GM19035 (cell line): ENCODE data around the gene GRK6.

Experiments
- ATAC-seq: cut with Tn5 transposase; IDR thresholded peaks from one replicate; pipeline ENCODE4 v1.9.1; 2021; ENCODE audit not compliant: unreplicated experiment

Gene GRK6

DNA sequence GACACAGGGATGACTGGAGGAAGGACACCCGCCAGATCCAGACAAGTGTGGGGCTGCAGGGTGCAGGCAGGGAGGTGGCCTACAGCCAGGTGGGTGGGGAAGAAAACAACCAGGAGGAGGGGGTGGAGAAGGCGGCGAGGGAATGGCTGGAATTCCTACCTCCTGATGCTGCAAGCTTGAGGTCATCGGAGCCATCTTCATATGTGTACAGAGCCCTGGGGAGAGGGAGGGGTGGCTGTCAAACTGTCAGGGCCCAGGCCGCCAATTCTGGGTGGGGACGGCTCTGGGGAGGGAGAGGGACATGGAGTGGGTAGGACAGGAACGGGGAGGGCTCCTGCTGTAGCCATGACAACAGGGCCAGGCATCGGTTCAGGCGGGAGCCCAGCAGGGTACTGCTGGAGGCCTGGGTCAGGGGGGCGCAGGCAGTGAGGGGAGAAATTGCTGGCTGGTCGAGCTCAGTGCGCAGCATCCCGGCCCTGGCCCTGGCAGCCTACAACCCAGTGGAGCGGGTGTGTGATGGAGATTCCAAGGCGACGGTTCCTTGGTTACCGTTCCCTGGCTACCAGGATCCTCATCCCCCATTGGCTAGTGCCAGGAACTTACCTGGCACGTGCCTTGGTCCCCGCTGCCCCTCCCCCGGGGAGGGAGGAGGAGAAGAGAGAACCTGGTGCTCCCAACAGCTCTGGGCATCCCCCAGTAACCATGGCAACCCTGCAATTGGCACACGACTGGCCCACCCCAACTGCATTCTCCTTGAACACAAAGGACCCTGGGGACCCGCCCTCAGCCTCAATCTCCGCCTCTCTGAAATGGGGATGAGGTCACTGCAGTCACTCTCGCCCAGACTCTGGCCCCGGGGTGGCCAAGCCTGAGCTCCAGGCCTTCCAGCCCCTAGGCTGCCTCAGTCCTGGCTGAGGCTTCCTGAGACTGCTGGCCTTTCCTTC, 42.5 kb downstream of the GRK6 start:
- no peak for ATAC-seq

DNA sequence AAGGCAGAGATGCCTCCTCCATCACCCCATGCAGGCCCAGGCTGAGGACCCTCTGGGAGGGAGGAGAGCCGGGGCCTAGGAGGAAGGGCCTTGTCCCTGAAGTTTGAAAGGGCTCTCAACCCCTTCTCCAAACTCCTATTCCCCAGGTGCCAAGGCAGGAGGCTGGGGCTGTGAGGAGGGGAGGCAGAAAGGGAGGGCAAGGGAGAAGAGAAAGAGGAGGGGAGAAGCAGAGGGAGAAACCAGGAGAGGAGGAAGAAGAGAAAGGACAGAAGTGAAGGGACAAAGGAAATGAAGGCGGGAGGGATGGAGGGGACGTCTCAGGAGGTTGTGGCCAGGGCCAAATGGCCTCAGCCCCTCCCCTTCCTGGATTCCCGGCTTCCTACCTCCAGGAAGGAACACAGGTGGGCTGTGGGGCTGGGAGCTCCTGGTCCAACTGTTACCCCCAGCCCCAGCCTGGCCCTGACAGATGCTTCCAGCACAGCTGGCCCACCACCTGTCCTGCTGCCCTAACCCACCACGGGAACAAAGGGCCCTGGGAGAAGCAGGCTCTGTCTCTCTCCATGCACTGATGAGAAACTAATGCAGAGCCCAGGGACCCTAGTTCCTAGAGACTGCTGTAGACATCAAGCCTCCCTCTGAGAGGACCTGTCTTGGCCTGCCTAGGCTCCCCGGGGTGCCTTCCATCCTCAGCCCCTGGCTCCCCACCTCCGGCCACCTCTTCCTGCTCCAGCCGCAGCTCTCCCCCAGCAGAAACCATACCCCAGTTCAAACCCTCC, 43.5 kb downstream of the GRK6 start:
- ATAC-seq = no peak

DNA sequence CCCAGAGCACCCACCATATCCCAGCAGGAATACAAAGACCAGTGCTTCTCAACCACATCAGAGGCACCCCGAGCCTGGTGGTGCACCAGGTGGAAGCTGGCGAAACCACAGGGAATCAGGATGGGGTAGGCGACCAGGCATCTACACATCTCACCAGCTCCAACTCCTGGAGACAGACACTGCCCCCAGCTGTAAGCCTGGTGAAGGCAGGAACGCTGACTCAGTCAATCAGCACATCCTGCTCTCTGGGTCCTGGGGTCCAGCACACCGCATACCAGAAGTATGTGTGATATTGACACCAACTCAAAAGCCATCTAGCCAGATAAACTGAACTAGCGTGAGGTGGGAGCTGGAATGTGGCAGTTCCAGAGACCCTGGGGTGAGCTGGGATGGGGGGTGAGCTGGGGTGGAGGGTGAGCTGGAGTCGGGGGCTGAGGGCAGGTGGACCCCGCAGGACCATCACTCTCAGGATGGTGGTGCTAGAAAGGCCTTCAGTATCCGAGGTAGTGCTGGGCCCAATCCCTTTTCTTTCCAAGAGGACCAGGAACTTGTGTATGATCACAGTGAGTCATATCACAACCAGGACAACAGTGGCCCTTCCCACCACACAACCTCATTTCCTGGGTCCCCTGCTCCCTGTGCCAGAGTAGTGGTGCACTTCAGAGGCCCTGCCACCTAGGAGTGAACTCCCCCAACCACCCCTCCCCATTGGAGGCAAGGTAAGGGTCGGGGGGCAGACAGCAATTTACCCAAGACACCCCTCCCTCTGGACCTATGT, 44.5 kb downstream of the GRK6 start:
- ATAC-seq = no peak

DNA sequence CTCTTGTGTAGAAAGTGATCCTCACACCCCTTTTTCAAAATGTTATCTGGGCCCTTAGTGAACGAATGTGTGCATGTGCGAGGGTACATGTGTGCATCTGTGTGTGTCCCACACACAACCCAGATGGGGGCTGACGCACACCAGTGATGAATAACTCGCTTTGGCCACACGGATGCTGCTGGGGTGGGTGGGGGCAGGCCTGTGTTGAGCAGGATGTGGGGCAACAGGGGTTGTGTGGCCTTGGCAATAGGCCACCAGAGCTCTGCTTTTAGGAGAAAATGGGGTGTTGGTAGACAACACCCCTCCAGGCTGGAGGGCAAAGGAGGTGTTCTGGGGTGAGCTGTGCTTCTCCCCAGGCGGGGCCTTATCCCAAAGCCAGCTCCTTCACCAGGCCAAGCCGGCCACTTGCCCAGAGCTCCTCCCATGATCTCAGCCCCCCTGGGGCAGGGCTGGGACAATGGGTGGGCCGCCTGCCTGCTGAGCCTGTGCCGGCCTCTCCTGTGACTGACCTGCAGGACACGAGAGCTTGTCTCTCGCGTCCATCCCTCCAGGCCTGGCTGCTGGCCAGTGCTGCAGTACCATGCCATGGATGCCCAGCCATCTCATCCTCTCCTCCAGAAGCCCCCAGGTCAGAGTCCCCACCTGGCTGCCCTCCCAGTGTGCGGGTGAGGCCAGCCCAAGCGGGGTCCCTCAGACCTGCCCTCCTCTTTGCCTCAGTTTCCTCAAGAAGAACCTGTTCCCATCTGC, 45.3 kb downstream of the GRK6 start:
- ATAC-seq = no peak

DNA sequence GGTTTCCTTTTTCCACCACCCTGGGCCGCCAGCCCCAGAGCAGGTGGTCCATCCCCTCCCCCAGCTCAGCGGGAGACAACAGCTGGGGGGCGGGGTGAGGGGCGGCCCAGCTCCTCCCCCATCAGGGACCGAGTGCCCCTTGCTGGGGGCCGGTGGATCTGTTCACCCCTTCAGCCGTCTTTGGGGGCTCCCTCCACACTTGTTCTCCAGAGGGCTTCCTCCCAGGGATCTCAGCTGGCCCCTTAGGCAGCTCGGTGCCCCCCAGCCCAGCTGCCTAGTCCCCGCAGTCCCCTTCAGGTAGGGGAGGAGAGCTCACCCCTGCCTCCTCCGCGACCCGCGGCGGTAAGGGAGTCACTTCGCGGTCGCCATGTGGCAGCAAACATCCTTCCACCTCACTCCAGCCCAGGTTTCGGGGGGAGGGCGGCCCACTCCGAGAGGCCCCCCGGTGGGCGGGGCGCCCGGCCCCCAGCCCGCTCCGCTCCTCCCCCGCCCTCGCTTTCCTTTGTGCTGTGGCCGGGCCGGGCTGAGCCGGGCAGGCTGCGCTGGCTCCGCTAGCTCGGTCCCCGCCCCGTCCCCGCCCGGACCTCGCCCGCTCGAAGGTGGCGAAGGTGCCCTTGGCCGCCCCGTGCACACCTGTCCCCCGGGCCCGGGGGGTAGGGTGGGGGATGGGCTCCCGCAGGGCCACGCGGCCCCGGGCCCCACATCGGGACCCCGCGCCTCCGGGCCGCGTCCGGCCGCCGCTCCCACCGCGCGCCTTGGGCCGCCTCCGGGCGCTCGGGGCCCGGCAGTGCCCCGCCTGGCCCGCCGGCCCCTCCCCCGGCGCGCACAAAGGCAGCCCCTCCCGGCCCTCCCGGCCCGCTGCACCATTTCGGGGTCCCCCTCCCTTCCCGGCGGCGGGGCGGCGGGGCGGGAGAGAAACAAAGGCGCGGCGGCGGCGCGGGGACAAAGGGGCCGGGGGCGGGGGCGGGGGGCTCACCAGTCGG, 46.3 kb downstream of the GRK6 start:
- no peak for ATAC-seq

DNA sequence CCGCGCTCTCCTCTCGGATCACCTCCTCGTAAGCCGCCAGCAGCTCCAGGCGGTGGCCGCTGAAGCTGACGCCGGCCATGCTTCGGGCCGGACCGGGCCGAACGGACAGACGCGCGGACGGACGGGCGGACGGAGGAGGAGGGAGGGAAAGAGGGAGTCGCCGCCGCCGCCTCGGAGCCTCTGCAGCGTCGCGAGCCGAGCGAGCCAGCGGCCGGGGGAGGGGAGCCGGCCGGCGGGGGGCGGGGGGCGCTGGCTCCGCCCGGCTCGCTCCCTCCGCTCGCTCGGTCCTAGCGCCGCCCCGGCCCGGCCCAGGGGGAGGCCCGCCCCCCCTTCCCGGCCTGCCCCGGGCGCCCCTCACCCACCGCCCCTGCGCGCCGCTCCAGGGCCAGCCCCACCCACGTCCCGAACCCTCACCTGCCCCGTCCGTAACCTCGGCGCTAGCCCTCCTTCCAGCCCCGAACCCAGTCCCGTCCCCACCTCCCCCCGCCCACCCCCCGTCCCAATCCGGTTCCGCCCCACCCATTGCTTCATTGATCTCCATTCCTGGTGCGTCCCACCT, 47.0 kb downstream of the GRK6 start, which contains the start of gene DBN1:
TSS of gene DBN1 (minus strand) at position 192 of the 559 bp plus-strand sequence. CDS start at position 79, 113 bp downstream.
- no peak for ATAC-seq

GRCh38 chr5:177474002-177474476, 47.6 kb downstream of the GRK6 start:
- no peak for ATAC-seq

DNA sequence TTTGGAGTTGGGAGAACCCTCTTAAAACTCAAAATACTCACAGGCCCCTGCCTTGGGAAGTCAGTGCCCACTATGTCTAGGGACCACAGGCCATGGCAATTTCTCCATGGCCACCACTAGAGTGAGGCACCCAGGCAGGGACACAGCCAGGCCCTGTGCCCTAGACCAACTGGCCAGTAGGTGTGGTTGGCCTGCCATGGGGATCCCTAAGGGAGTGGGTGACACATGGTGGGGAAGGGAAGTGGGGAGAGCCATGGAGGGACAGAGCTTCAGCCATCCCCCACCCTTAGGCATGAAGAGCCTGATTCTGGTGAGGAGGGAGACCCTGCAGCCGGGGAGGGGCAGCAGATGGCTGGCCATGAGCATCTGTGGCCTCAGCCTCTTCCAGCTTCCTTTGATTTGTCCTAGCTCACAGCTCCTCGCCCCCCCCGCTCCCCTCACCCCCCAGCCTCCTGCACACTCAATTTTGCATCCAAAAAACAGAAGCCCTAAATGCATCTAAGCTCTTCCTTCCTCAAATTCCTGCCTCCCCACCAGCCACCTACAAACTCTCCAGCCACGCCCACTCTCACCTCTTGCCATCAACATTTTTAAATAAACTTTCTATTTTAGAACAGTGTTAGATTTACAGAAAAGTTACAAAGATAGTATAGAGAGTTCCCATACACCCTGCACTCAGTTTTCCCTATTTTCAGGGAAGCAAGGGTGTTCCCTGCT, 48.5 kb downstream of the GRK6 start:
- ATAC-seq = no peak

DNA sequence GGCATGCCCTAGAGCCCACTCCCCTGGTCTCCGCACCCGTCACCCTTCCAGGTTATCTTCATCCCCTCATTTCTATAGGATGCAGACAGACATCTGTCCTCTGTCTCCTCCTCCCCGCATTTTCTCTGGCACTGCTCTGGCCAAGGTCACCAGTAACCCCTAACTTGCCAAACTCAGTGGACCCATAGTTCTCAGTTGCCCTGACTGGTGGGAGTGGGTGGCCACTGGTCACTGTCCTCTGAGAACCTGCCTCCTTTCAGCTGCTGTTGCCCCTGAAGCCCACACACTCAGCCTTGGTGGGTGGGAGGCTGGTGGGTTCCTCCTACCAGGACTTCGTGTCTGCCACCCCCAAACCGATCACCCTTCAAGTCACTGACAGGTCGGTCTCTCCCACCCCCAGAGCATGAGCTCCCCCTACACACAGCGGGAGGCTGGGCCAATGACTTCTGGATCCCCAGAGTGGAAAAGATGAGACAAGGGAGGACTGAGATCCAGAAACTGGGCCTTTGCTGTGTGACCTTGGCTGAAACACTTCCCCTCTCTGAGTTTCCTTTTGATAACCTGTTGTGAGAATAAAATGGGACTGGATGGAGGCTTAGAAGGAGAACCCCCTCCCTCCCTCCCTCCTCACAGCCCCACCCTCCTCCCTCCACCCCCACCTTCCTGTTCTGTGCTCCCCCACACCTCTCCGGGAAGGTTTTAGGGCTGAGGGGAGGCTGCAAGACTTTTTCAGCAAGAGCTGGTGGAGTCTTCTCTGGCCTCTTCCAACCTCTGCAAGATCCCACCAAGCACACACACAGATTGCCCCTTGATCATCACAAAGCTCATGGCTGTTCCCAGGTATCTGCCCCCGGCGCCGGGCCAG, 49.3 kb downstream of the GRK6 start:
- ATAC-seq = no peak

GRCh38 chr5:177476531-177477233, 50.2 kb downstream of the GRK6 start:
- no peak for ATAC-seq

GRCh38 chr5:177477701-177478477, 51.4 kb downstream of the GRK6 start:
- no peak for ATAC-seq

DNA sequence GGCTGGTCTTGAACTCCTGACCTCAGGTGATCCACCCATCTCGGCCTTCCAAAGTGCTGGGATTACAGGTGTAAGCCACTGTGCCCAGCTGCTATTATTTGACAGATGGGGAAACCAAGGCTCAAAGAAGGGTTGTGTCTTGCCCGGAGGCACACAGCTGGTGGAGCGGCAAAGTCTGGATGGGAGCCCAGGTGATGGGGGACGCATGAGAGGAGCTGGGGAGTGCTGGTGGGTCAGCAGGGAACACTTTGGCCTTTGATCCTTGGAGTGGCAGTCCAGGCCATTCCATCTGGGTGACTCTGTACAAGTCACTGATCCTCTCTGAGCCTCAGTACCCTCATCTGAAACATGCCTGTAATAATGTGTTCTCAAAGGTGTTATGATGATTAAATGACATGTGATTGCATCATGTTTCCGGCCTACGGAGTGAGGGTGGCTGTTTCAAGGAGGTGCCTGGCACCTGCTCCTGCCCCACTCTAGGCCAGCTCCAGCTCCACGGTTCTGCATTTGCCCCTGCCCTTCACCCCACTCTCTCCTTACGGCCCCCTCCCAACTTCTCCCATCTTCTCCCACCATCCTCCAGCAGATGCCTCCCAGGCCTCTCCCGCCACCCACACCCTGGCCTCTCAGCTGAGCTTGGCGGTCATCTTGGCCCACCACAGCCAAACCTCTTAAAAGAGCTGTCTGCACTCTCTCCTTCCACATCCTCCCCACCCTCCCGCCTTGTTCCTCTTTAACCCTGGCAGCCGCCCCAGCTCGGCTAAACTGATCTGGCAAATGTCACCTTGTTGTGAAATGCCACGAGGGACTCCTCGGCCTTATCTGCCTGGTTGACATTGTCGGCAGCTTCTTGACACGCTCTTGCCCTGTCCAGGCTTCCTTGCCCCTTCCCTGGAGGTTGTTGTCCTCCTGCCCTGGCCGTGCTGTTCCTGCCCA, 52.5 kb downstream of the GRK6 start:
- ATAC-seq = no peak

- ATAC-seq = no peak
Measured at GRCh38 chr5:177479774-177480173, 53.3 kb downstream of the GRK6 start.

- no peak for ATAC-seq
Measured at GRCh38 chr5:177482359-177482795, 55.9 kb downstream of the GRK6 start.

- no peak for ATAC-seq
Measured at GRCh38 chr5:177483042-177483441, 56.6 kb downstream of the GRK6 start.
